ENCODE data around the gene PPM1F. TPM values are rescaled to one million over a fixed set of nuclear protein-coding genes. Genes with fewer than 3 reads are reported as not detected.

PPM1F gene
- polyA plus RNA-seq, 2 of the 4 experiments (the other 2 are of a cell fraction): 11.0 to 14.2 TPM

DNA sequence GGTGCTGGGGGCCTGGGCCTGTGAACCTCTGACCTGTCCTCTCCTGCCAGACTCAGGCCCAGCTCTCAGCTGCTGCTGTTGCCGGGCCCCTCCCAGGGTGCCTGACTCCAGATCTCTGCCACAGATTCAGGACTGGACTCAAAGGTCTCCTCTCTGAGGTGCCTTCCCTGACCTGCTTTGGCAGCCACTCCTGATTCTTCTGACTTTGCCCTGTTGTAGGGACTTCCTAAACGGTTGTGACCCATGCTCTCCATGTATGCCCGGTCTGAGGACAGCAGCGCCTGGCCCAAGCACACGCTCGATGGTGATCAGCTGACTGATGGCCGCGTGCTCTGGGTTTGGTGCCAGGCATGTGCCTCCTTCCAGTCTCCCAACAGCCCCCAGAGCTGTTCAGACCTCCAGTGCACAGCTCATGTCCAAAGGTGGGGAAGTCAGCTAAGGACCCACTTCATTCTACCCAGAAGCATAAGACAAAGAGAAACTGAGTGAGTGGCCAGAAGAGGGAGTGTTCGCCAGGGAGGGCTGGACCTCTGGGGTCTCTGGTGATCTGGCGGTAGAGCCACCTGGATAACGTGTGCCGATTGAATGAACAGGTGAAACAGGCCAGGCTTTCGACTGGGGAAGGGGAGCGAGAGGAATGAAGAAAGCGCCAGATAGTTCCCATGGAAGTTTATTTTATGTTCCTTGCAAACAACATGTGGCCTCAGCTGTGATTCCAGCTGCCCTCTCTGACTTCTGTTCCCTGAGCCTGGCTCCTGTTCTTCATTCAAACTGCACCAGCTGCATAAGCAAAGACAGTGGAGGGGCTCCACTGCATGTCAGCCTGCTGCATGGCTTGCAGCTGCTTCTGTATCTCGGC is 38.0 kb upstream of the PPM1F start (continued):
- no peak for TF ChIP-seq RARB (CRISPR knock-in tag; IDR thresholded peaks at IDR 0.05)
- TF ChIP-seq PHF8 (IDR thresholded peaks at IDR 0.05; ENCODE audit: borderline replicate concordance, low read depth): no peak
- no peak for TF ChIP-seq TP53 (CRISPR knock-in tag; IDR thresholded peaks at IDR 0.05)
- no peak for TF ChIP-seq MAZ (IDR thresholded peaks at IDR 0.05; ENCODE audit: borderline replicate concordance, low read depth, low read length)
- no peak for TF ChIP-seq NR3C1 (IDR thresholded peaks at IDR 0.05)
- TF ChIP-seq, protein P1, sequence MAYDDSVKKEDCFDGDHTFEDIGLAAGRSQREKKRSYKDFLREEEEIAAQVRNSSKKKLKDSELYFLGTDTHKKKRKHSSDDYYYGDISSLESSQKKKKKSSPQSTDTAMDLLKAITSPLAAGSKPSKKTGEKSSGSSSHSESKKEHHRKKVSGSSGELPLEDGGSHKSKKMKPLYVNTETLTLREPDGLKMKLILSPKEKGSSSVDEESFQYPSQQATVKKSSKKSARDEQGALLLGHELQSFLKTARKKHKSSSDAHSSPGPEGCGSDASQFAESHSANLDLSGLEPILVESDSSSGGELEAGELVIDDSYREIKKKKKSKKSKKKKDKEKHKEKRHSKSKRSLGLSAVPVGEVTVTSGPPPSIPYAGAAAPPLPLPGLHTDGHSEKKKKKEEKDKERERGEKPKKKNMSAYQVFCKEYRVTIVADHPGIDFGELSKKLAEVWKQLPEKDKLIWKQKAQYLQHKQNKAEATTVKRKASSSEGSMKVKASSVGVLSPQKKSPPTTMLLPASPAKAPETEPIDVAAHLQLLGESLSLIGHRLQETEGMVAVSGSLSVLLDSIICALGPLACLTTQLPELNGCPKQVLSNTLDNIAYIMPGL (CRISPR knock-in tag; IDR thresholded peaks at IDR 0.05; ENCODE audit: borderline replicate concordance): no peak

DNA sequence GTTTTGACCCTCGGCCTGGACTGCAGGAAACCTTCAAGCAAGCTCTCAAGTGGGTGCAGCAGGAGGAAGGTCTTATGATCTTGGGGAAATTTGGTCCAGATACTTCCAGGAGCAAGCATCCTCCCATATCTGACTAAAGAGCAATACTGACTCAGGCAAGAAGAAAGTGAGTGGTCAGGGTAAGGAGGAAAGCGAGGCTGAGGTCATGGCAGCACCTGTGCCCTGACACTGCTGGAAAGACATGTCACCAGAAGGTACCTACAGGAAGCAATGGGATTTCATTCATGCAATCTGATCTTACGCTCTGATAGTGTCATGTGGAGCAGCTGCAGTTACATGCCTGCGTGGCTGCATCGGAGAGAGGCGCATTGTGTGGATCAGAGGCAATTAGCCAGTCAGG is 36.4 kb upstream of the PPM1F start:
- CTCF ChIA-PET: no interaction called here
- TF ChIP-seq, protein P2, sequence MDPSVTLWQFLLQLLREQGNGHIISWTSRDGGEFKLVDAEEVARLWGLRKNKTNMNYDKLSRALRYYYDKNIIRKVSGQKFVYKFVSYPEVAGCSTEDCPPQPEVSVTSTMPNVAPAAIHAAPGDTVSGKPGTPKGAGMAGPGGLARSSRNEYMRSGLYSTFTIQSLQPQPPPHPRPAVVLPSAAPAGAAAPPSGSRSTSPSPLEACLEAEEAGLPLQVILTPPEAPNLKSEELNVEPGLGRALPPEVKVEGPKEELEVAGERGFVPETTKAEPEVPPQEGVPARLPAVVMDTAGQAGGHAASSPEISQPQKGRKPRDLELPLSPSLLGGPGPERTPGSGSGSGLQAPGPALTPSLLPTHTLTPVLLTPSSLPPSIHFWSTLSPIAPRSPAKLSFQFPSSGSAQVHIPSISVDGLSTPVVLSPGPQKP (IDR thresholded peaks at IDR 0.05; ENCODE audit: low read depth, low read length): no peak
- TF ChIP-seq ESRRA (IDR thresholded peaks at IDR 0.05; ENCODE audit: borderline replicate concordance, low read length) (no peak), HOXB5 (CRISPR knock-in tag; IDR thresholded peaks at IDR 0.05) (no peak), HOXA7 (CRISPR knock-in tag; IDR thresholded peaks at IDR 0.05) (no peak), MYC (IDR thresholded peaks at IDR 0.05; ENCODE audit: borderline replicate concordance, low read length) (no peak), FOXS1 (CRISPR knock-in tag; IDR thresholded peaks at IDR 0.05) (no peak), TP53 (CRISPR knock-in tag; IDR thresholded peaks at IDR 0.05) (no peak), CEBPB (IDR thresholded peaks at IDR 0.05) (no peak), RCOR1 (IDR thresholded peaks at IDR 0.05; ENCODE audit: low read depth, low read length) (no peak), EP300 (IDR thresholded peaks at IDR 0.05) (no peak), PHF8 (IDR thresholded peaks at IDR 0.05; ENCODE audit: borderline replicate concordance, low read depth) (no peak), ZC3H11A (IDR thresholded peaks at IDR 0.05) (no peak), NPAS2 (CRISPR knock-in tag; IDR thresholded peaks at IDR 0.05; ENCODE audit: borderline replicate concordance) (no peak), SREBF2 (IDR thresholded peaks at IDR 0.05) (no peak), RFX5 (IDR thresholded peaks at IDR 0.05) (no peak)
- TF ChIP-seq, protein P3, sequence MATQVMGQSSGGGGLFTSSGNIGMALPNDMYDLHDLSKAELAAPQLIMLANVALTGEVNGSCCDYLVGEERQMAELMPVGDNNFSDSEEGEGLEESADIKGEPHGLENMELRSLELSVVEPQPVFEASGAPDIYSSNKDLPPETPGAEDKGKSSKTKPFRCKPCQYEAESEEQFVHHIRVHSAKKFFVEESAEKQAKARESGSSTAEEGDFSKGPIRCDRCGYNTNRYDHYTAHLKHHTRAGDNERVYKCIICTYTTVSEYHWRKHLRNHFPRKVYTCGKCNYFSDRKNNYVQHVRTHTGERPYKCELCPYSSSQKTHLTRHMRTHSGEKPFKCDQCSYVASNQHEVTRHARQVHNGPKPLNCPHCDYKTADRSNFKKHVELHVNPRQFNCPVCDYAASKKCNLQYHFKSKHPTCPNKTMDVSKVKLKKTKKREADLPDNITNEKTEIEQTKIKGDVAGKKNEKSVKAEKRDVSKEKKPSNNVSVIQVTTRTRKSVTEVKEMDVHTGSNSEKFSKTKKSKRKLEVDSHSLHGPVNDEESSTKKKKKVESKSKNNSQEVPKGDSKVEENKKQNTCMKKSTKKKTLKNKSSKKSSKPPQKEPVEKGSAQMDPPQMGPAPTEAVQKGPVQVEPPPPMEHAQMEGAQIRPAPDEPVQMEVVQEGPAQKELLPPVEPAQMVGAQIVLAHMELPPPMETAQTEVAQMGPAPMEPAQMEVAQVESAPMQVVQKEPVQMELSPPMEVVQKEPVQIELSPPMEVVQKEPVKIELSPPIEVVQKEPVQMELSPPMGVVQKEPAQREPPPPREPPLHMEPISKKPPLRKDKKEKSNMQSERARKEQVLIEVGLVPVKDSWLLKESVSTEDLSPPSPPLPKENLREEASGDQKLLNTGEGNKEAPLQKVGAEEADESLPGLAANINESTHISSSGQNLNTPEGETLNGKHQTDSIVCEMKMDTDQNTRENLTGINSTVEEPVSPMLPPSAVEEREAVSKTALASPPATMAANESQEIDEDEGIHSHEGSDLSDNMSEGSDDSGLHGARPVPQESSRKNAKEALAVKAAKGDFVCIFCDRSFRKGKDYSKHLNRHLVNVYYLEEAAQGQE (IDR thresholded peaks at IDR 0.05): no peak
- no peak for ATAC-seq
- no peak for FAIRE-seq
- WGBS (ENCODE audit: missing lambda C conversion rate): 58% methylated on average over 6 of the region's 6 CpGs
- Histone ChIP-seq H3K9me3 (no peaks in the 10 kb centered on the region), H3K4me3 (no peak overlapping the region), H3K4me1 (no peaks in the 10 kb centered on the region), H3K27ac (no peak overlapping the region), H3K4me2 (no peak overlapping the region)
- DNase-seq (ENCODE audit: low read depth in 1 of 2, low spot score in 1 of 2): no peak
- POLR2A ChIA-PET: no interaction called here
